Muscle of leg (tissue), 11 donors: ENCODE results near the gene KNOP1. TPM values are rescaled to one million over a fixed set of nuclear protein-coding genes. Genes with fewer than 3 reads are reported as not detected.
A peak's percentile ranks its signal among the peaks of the same experiment; 100 is the strongest.
"Not testable (repeated sequence)": the region's sequence is repeated elsewhere in the genome, so short reads cannot be mapped to it uniquely, and the experiment has no call there.

Experiments used
- DNase-seq: peaks from one replicate; pipeline ENCODE4 v3.0.0; 2013
- H3K27ac ChIP-seq: one replicate; pipeline ENCODE4 v1.5.1; 2013; ENCODE audit warnings: mild to moderate bottlenecking, low read length, control low read depth
- H3K27me3 ChIP-seq: one replicate; pipeline ENCODE4 v1.6.1; 2013; ENCODE audit warnings: low read length; ENCODE audit not compliant: control insufficient read depth, insufficient read depth
- H3K36me3 ChIP-seq: one replicate; pipeline ENCODE4 v1.6.1; 2013; ENCODE audit warnings: low read length; ENCODE audit not compliant: control insufficient read depth, insufficient read depth
- H3K4me1 ChIP-seq: one replicate; pipeline ENCODE4 v1.6.1; 2013; ENCODE audit warnings: low read length; ENCODE audit not compliant: control insufficient read depth, insufficient read depth
- H3K4me3 ChIP-seq: one replicate; pipeline ENCODE4 v1.5.1; 2013; ENCODE audit warnings: low read length, control low read depth
- H3K9me3 ChIP-seq: replicated peaks from 2 replicates; pipeline ENCODE4 v1.6.1; 2013; ENCODE audit warnings: low read depth, low read length; ENCODE audit not compliant: control insufficient read depth
- WGBS: methylation state at CpG from one replicate; pipeline ENCODE4 v1.1.5; 2013; ENCODE audit warnings: missing lambda C conversion rate; ENCODE audit not compliant: insufficient coverage; 5-methylcytosine and 5-hydroxymethylcytosine counted together
- polyA plus RNA-seq, 8 donors: library from polyadenylated mRNA; unstranded; fragments of 120-200 nt; gene quantifications; one replicate each; pipeline versions ENCODE4 v1.2.1 to v1.2.3, GENCODE V29; 2013; ENCODE audit warnings: inconsistent platforms in 1 of 8, low replicate concordance in 1 of 8; ENCODE audit not compliant: insufficient read length in 8 of 8, insufficient read depth in 1 of 8
- total RNA-seq: library from RNA; stranded (reverse); fragments of 120-200 nt; gene quantifications from one replicate; pipeline ENCODE4 v1.2.4, GENCODE V29; 2013

Gene KNOP1
- total and polyA plus RNA-seq, 9 donors, result 22.3 to 40.2 (median 23.5) TPM

DNA sequence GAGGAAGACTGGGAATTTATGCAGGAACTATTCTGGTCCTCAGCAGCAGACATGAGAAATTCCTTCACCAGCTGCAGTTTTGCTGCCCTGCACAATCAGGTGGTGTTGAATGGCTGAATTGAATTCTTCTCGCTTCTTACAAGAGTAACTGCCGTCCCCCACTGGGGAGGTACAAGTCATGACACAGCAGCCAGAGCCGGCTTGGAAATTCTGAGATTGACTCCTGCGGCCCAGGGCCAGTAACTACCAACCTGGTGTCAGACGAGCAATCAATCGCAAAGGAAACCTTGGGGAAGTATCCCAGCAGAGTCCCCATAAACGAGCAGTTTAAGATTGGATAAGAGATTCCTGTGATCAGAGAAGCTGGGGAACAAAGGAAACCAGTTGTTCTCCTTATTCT is 30.7 kb downstream of the KNOP1 start:
- 72% methylated on average over 6 of the region's 7 CpGs for WGBS
- Histone ChIP-seq H3K4me3 (no peak overlapping the region), H3K27ac (no peak overlapping the region), H3K36me3 (peaks cover 65% of the 10 kb centered on the region), H3K9me3 (peaks cover 2% of the 10 kb centered on the region), H3K27me3 (no peaks in the 10 kb centered on the region), H3K4me1 (peaks cover 39% of the 10 kb centered on the region)
- no peak for DNase-seq

DNA sequence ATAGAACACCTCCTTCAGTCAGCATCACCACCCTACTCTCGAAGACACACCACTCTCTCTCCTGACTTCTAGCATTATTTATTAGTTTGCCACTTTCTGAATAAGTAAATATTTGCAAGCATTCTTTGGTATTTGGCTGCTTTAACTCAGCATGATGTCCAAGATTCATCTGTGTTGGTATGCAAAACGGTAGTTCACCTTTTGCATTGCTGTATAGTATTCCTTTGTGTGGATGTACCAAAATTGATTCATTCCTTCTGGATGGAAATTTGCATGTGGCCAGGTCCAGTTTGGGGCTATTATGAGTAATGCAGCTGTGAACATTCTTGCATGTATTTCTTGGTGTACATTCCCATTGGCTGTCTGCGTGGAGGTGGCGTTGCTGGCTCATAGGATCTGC is 32.9 kb downstream of the KNOP1 start:
- Histone ChIP-seq H3K27me3 (no peaks in the 10 kb centered on the region), H3K4me1 (peaks cover 43% of the 10 kb centered on the region), H3K36me3 (peaks cover 62% of the 10 kb centered on the region), H3K9me3 (peaks cover 2% of the 10 kb centered on the region), H3K27ac (no peak overlapping the region), H3K4me3 (no peak overlapping the region)
- no peak for DNase-seq
- 100% methylated on average over 2 of the region's 4 CpGs for WGBS

DNA sequence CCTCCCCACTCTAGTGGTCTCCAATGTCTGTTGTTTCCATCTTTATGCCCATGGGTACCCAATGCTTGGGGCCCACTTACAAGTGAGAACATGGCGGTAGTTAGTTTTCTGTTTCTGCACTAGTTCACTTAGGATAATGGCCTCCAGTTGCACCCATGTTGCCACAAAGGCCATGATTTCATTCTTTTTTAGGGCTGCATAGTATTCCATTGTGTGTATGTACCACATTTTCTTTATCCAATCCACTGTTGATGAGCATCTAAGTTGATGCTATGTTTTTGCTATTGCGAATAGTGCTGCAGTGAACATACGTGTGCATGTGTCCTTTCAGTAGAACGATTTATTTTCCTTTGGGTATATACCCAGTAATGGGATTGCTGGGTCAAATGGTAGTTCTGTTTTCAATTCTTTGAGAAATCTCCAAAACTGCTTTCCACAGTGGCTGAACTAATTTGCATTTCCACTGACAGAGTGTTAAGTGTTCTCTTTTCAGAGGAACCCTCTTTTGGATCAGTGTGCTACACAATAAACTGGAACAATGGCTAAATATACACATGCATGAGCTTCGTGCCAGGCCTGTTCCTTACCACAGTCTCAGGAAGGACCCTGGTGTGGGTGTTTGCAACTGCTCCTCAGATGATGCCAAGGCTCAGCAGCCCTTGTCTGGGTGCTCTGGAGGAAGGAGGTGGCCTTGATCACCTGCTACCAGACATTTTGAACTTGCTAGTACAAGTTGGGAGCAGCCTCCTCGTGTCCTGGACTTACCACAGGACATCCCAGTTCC is 34.4 kb downstream of the KNOP1 start:
- DNase-seq, result no peak
- 89% methylated on average over 1 of the region's 6 CpGs for WGBS
- H3K4me1 ChIP-seq, result peaks cover 49% of the 10 kb centered on the region
- peaks cover 2% of the 10 kb centered on the region for H3K9me3 ChIP-seq
- H3K4me3 ChIP-seq, result no peak overlapping the region
- no peaks in the 10 kb centered on the region for H3K27me3 ChIP-seq
- H3K36me3 ChIP-seq, result peaks cover 60% of the 10 kb centered on the region
- no peak overlapping the region for H3K27ac ChIP-seq

DNA sequence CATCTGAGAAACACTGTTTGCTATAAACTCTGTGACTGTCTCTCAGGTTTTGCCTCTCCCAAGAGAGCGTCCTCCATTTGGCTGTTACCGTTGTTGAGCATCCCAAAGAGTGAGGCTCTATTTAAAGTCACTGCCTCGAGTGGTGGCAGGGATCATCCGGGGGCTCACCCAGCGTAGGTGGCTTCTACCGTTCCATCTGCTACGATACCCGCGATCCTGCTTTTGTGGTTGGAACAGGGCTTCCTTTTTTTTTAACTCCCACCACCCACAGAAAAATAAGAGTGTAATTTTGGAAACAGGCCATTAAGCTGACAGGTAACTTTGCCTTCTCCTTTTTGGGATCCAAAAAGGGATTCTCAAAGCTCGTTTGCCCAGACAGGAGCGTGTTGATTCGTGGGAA is 36.4 kb downstream of the KNOP1 start:
- Histone ChIP-seq H3K36me3 (peaks cover 50% of the 10 kb centered on the region), H3K4me1 (peaks cover 46% of the 10 kb centered on the region), H3K4me3 (no peak overlapping the region), H3K27ac (no peak overlapping the region), H3K27me3 (no peaks in the 10 kb centered on the region), H3K9me3 (peaks cover 2% of the 10 kb centered on the region)
- no peak for DNase-seq
- 83% methylated on average over 5 of the region's 12 CpGs for WGBS

DNA sequence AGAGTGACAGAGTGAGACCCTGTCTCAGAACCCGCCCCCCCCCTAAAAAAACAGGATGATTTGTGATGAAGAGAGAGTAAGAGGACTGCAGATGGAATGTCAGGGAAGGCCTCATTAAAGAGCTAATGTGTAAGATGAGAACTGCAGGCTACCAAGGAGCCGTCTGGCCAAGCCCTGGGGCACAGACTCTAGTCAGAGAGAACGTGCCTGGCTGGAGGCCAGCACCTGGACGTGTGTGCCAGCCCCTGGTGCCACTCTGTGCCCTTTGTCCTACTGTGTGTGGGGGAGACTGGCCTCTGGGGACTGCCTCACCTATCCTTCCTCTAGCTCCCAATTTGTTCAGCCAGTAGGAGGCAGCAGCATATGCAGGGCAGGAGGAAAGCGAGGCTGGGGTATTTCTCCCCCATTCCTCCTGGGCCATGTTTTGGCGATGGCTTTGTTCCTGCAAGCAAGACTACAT is 37.1 kb downstream of the KNOP1 start:
- 76% methylated on average over 5 of the region's 6 CpGs for WGBS
- Histone ChIP-seq H3K36me3 (peaks cover 46% of the 10 kb centered on the region), H3K27ac (no peak overlapping the region), H3K27me3 (no peaks in the 10 kb centered on the region), H3K4me1 (peaks cover 39% of the 10 kb centered on the region), H3K9me3 (peaks cover 2% of the 10 kb centered on the region), H3K4me3 (no peak overlapping the region)
- peak; percentile 36 for DNase-seq

DNA sequence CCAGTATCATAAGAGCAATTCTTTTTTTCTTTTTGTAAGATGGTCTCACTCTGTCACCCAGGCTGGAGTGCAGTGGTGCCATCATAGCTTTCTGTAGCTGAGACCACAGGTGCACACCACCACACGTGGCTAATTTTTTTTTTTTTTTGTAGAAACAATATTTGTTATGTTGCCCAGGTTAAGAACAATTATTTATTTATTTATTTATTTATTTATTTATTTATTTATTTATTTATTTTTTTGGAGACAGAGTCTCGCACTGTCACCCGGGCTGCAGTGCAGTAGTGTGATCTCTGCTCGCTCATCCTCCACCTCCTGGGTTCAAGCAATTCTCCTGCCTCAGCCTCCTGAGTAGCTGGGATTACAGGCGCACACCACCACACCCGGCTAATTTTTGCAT is 38.7 kb downstream of the KNOP1 start:
- not testable (repeated sequence) for H3K27me3 ChIP-seq, DNase-seq, H3K4me3 ChIP-seq, H3K9me3 ChIP-seq
- H3K36me3 ChIP-seq, result peaks cover 45% of the 10 kb centered on the region
- WGBS, result 100% methylated on average over 1 of the region's 6 CpGs
- H3K27ac ChIP-seq, result peak overlapping the region; percentile 35
- H3K4me1 ChIP-seq, result peaks cover 33% of the 10 kb centered on the region

DNA sequence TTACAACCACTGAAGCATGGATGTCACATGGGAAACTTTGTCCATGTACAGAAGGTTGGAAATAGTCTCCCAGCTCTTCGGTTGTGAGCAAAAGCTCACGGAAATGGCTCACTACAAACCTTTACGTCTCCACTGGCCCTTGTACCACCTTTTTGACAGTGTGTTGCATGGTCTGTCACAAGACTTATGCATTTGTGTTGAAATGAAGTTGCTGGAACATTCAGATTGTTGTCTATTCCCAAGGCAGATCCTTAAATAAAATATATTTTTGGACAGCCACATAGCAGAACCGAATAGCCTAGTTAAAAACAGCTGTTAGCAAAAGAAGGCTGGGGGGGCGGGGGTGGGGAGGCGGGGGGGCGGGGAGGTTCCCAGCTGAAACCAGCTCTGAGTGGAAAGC is 39.2 kb downstream of the KNOP1 start:
- Histone ChIP-seq H3K4me1 (peaks cover 33% of the 10 kb centered on the region), H3K27ac (peak overlapping the region; percentile 76), H3K36me3 (peaks cover 40% of the 10 kb centered on the region), H3K9me3 (peaks cover 2% of the 10 kb centered on the region), H3K27me3 (no peaks in the 10 kb centered on the region), H3K4me3 (no peak overlapping the region)
- WGBS, result 60% methylated on average over 1 of the region's 7 CpGs
- DNase-seq, result peak; percentile 78

DNA sequence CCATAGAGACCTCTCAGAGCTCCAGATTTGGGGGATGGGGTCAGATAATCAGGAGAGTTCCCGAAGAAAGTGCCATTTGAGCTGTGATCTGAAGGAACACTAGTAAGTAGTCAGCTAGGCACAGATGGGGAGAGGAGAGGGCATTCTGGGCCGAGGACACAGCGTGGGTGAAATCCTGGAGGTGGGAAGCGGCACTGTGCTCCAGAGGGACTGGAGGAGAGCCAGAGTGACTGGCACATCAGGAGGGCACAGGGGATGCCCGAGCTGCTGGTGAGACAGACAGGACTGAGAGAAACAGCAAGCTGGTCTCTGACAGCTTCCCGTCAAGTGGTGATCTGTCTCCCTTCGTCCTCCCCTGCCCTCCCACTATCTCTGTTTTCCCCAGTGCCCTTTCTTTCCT is 40.6 kb downstream of the KNOP1 start:
- peak; percentile 37 for DNase-seq
- H3K4me3 ChIP-seq, result no peak overlapping the region
- no peaks in the 10 kb centered on the region for H3K27me3 ChIP-seq
- H3K4me1 ChIP-seq, result peaks cover 33% of the 10 kb centered on the region
- peak overlapping the region; percentile 37 for H3K27ac ChIP-seq
- H3K9me3 ChIP-seq, result no peaks in the 10 kb centered on the region
- WGBS, result 85% methylated on average over 6 of the region's 7 CpGs
- H3K36me3 ChIP-seq, result peaks cover 31% of the 10 kb centered on the region

DNA sequence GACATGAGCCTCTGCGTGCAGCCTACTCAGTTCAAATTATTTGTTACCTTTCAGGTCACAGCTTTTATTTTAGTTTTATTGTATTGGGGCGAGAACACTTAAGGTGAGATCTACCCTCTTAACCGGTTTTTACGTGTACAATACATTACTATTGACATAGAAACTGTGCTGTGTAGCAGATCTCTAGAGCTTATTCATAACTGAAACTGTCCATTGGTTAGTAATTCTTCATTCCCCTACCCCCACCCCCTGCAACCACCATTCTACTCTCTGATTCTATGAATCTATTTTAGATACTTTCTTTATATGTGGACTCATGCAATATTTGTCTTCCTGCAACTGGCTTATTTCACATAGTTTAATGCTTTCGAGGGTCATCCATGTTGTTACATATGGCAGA is 43.5 kb downstream of the KNOP1 start:
- no CpG with 5 or more reads among the region's 5 CpGs for WGBS
- Histone ChIP-seq H3K27ac (no peak overlapping the region), H3K27me3 (no peaks in the 10 kb centered on the region), H3K36me3 (peaks cover 35% of the 10 kb centered on the region), H3K4me1 (peaks cover 12% of the 10 kb centered on the region), H3K4me3 (no peak overlapping the region), H3K9me3 (no peaks in the 10 kb centered on the region)
- no peak for DNase-seq

DNA sequence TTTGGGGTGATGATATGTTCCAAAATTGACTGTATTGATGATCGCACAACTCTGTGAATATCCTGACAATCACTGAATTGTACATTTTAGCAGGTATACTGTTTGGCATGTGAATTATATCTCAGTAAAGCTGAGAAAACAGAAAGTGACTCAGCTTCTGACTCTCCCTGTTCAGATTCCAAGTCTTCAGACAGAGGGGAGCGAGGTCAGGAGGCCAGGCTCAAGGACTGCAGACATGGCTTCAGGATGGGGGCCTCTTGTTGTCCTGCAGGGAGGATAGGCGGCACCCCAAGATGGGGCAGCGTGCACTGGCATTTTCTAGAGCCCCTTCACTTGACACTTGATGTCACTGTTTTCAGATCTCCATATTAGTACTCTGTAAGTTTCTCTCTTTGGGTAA is 45.6 kb downstream of the KNOP1 start:
- H3K4me3 ChIP-seq, result no peak overlapping the region
- H3K36me3 ChIP-seq, result peaks cover 41% of the 10 kb centered on the region
- 100% methylated on average over 1 of the region's 4 CpGs for WGBS
- peaks cover 1% of the 10 kb centered on the region for H3K4me1 ChIP-seq
- no peaks in the 10 kb centered on the region for H3K9me3 ChIP-seq
- H3K27ac ChIP-seq, result no peak overlapping the region
- no peaks in the 10 kb centered on the region for H3K27me3 ChIP-seq
- no peak for DNase-seq
